Right renal cortex interstitium (tissue), 3 donors: ENCODE data around the gene KIAA2012. TPM values are rescaled to one million over a fixed set of nuclear protein-coding genes. Genes with fewer than 3 reads are reported as not detected.

Experiments
- DNase-seq, 3 donors: peaks; one replicate each; pipeline ENCODE4 v3.0.0-alpha.2; 2013; ENCODE audit warnings: low read depth in 3 of 3, low spot score in 2 of 3
- polyA plus RNA-seq, 3 donors: library from polyadenylated mRNA; unstranded; fragments of 120-200 nt; gene quantifications; one replicate each; pipeline ENCODE4 v1.2.1, GENCODE V29; 2013; ENCODE audit not compliant: insufficient read length in 3 of 3

KIAA2012 gene
- polyA plus RNA-seq, 3 donors = 0.07 to 0.11 (median 0.10) TPM

GRCh38 chr2:202040079-202040844 is 32.8 kb upstream of the KIAA2012 start:
- no peak for DNase-seq

GRCh38 chr2:202042444-202042843 is 30.6 kb upstream of the KIAA2012 start:
- DNase-seq = no peak

GRCh38 chr2:202043475-202043874 is 29.6 kb upstream of the KIAA2012 start:
- no peak for DNase-seq

GRCh38 chr2:202044777-202045176 is 28.3 kb upstream of the KIAA2012 start:
- no peak for DNase-seq

DNA sequence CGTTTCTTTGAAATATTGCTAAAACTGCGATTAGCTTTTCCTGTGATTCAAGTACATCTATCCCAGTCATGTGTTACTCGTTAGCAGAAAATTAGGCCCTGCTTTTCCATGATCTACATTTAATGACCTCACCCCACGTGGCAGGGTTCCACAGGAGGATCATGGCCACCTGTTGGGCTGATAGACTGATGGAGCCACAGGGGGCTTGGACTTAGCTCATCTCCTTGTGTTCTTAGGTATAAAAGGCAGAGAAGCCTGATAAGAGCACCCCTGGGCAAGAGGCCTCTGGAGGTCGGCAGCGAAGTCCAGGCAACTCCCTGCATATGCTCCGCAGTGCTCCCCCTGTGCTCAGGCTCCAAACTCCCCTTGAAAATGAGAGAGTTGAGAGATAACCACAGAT is 26.5 kb upstream of the KIAA2012 start:
- DNase-seq = no peak

GRCh38 chr2:202049092-202049728 is 23.8 kb upstream of the KIAA2012 start:
- DNase-seq = no peak

DNA sequence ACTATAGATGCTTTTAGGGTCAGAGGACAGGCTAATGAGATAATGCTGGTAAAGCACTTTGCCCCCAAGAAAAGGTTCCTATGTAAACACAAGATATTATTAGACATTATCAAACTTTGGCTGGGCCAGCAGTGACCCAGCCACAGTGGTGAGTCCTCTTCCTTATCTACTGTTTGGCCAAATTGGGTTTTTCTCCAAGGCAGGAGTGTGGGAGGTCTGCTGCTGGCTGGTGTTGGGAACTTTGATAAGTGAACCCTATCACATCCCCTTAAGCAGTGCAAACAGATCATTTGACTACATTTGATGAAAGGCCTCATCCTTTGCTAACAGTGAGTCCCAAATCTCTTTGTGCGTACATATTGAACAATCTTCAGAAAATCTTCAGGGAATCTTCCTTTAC is 23.2 kb upstream of the KIAA2012 start:
- no peak for DNase-seq

GRCh38 chr2:202050652-202051051 is 22.4 kb upstream of the KIAA2012 start:
- no peak for DNase-seq

DNA sequence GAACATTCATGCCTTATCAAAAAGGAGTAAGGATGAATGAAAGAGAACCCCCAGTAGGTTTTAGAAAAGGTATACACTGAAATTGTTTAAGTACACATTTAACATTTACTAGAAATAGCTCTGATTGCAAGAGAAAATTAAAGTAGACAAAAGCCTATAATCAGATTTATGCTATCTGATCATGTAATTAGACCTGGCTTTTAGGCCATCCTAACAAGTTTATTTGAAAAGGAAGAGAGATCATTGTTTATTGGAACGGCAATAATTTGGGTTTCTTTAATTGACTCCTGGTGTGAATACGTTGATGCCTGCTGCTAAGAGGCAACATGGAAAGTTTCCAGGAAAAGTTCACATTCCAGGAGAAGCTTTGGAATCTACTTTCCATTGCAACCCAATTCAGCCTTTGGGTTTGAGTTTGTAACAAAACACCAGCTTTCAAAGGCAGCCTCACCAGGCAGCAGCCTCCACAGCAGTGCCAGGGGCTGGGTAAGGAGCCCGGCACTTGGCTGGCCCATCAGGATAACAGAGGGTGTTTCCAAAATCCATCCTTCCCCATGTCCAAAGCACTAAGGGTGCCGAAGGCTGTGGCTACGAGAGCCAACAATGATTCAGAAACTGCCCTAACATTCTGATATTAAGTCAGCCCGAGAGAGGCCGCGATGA is 21.4 kb upstream of the KIAA2012 start:
- no peak for DNase-seq

GRCh38 chr2:202052235-202052634 is 20.8 kb upstream of the KIAA2012 start:
- DNase-seq = no peak

DNA sequence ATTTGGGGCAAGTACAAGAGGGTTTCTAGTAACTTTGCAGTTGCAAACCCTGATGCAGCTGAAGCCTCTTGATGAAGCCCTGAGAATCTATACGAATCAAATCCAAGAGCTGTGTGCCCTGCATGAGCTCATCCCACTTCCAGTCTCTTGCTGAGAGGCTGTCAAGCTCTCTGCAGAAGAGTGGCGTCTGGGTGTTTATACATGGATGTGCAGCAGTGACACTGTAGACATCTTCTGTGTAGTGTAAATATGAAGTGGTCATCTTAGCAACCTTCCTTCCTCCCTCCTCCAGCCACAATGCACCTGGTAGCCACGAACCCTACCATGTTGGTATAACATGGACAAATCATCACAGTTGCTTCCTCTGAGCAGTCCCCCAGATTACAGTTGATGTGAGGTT is 18.4 kb upstream of the KIAA2012 start:
- DNase-seq = no peak

DNA sequence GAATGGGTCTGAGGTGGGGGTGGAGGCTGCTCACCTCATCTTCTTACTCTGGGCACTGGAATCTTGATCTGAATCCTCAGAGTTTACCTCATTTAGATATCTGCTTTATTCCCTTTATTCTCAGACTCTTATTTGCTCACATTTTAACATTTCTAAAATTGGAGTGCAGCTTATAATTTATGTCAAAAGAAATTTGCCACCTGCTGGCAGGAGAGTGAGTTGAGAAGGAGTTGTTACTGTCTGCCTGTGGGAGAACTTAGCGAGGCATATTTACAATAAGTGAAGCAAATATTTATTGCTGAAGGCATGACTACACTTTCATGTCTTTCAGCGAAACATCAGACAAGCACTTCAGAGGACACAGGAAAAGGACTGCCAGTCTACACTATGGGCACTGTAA is 16.4 kb upstream of the KIAA2012 start:
- no peak for DNase-seq

DNA sequence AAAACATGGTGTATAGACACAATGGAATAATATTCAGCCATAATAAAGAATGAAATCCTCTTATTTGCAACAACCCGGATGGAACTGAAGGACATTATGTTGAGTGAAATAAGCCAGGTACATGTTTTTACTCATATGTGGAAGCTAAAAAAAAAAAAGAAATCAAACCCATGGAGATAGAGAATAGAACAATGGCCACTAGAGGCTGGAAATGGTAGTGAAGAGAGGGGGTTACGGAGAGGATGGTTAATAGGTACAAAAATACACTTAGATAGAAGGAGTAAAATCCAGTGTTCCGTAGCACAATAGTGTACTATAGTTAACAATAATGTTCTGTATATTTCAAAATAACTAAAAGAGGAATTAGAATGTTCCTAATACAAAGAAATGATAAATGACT is 12.8 kb upstream of the KIAA2012 start:
- DNase-seq = no peak

- no peak for DNase-seq
Observed at GRCh38 chr2:202061695-202062094, 11.4 kb upstream of the KIAA2012 start.

- no peak for DNase-seq
Observed at GRCh38 chr2:202064171-202064880, 8.7 kb upstream of the KIAA2012 start.

DNA sequence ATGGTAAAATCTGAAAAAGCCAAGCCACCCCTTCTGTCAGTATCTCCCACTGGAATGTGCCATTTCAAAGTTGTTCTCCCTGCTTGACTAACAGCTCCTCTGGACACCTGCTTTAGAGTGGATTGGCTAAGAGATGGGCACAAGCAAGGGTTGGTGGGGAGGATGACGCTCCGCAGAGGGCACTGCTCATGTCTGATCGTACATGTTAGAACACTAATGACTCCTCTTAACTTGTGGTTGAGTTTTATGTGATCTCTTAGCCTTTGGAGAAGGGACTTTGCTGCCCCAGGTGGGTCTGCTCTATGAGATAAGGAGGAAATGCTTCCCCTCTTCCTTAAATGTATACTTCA is 8.2 kb upstream of the KIAA2012 start:
- DNase-seq = no peak

GRCh38 chr2:202065876-202066275 is 7.2 kb upstream of the KIAA2012 start:
- DNase-seq = no peak

- no peak for DNase-seq
Observed at GRCh38 chr2:202066875-202067274, 6.2 kb upstream of the KIAA2012 start.

GRCh38 chr2:202067589-202067988 is 5.5 kb upstream of the KIAA2012 start:
- no peak for DNase-seq

DNA sequence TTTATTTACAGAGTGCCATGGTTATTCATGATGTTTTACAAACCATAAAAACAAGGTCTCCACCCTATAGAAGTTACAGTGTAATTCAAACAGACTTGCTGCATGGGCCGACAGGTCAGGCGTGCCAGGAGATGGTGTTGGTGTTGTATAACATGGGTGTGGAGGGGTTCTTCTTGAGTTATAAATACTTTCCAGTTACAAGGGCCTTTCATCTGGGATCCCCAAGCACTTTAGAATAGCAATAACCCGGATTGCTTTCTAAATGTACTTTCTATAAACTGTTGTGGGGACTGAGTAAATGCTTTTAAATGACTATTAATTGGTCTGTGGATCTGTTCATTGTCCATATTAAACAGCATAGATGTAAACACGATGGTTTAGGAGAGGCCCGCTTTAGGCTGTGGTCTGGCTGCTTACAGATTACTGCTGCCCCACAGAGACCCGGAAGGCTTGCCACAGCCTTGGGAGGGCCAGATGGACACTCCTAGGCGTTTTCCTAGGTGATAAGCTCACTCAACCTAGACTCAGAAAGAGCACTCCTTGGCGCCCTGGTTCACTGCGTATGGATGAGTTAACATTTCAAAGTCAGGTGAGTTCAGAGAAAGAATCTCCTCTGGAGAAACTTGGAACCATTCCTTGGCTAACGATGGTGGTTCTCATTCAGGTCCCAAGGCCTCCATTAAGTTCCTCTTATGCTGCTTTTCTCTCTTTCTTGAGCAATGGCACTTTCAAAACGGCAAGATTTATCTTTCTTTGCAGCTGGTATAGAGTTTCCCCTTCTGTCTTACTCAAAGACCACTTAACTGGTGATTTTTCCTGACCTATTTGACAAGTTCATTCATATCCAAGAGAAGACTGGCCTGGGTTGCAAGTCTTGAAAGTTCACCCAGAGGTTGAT is 3.6 kb upstream of the KIAA2012 start:
- DNase-seq = no peak
